NCI-H2107 (cell line): ENCODE data around the gene SLC35E2B.
A peak's percentile ranks its signal among the peaks of the same experiment; 100 is the strongest.
"Not testable (repeated sequence)": the region's sequence is repeated elsewhere in the genome, so short reads cannot be mapped to it uniquely, and the experiment has no call there.

Source experiments
- DNase-seq: peaks from one replicate; lab custom pipeline; 2025; lab: John Stamatoyannopoulos, UW

SLC35E2B gene

GRCh38 chr1:1703796-1704195 lies 11.2 kb upstream of the SLC35E2B start:
- DNase-seq: no peak

- DNase-seq: not testable (repeated sequence)
Observed at GRCh38 chr1:1702506-1702905, 9.9 kb upstream of the SLC35E2B start.

- DNase-seq: not testable (repeated sequence)
Observed at GRCh38 chr1:1700557-1700956, 8.0 kb upstream of the SLC35E2B start.

GRCh38 chr1:1700067-1700466 lies 7.5 kb upstream of the SLC35E2B start:
- not testable (repeated sequence) for DNase-seq

GRCh38 chr1:1699061-1699460 lies 6.5 kb upstream of the SLC35E2B start:
- DNase-seq: not testable (repeated sequence)

GRCh38 chr1:1697358-1698183 lies 5.0 kb upstream of the SLC35E2B start:
- DNase-seq: not testable (repeated sequence)

GRCh38 chr1:1696431-1697357 lies 4.1 kb upstream of the SLC35E2B start:
- not testable (repeated sequence) for DNase-seq

- peak; percentile 0 for DNase-seq
Observed at GRCh38 chr1:1692324-1692713, 276 bp downstream of the SLC35E2B start.

- not testable (repeated sequence) for DNase-seq
Observed at GRCh38 chr1:1691443-1691842, 1.2 kb downstream of the SLC35E2B start.

GRCh38 chr1:1689526-1689925 lies 3.1 kb downstream of the SLC35E2B start:
- not testable (repeated sequence) for DNase-seq

GRCh38 chr1:1687846-1688245 lies 4.7 kb downstream of the SLC35E2B start:
- DNase-seq: no peak

GRCh38 chr1:1684031-1684681 lies 8.4 kb downstream of the SLC35E2B start:
- no peak for DNase-seq

GRCh38 chr1:1683104-1683905 lies 9.3 kb downstream of the SLC35E2B start:
- no peak for DNase-seq

- DNase-seq: no peak
Observed at GRCh38 chr1:1680912-1681273, 11.7 kb downstream of the SLC35E2B start.

GRCh38 chr1:1680031-1680911 lies 12.3 kb downstream of the SLC35E2B start:
- DNase-seq: no peak

GRCh38 chr1:1678581-1679380 lies 13.8 kb downstream of the SLC35E2B start:
- no peak for DNase-seq

GRCh38 chr1:1677718-1678580 lies 14.6 kb downstream of the SLC35E2B start:
- no peak for DNase-seq

- DNase-seq: not testable (repeated sequence)
Observed at GRCh38 chr1:1676087-1676486, 16.5 kb downstream of the SLC35E2B start.

- DNase-seq: not testable (repeated sequence)
Observed at GRCh38 chr1:1675218-1675617, 17.4 kb downstream of the SLC35E2B start.
